GM12891 (cell line): ENCODE results near the gene TCF25.

ENCODE experiments used
- POLR2A ChIP-seq: IDR thresholded peaks from 2 replicates; pipeline ENCODE4 v1.6.1; 2011; ENCODE audit warnings: low read depth, low read length, control low read depth
- POLR2AphosphoS5 ChIP-seq: IDR thresholded peaks from 2 replicates; pipeline ENCODE4 v1.6.1; 2011; ENCODE audit warnings: low read depth, low read length, control low read depth
- TAF1 ChIP-seq: IDR thresholded peaks from 2 replicates; pipeline ENCODE4 v1.6.1; 2011; ENCODE audit warnings: low read depth, low read length, control low read depth

GRCh38 chr16:89895482-89896250 is 22.3 kb downstream of the TCF25 start:
- TF ChIP-seq TAF1: no peak
- no peak for TF ChIP-seq POLR2A
- no peak; the same call in 1 of the 2 replicates for TF ChIP-seq POLR2AphosphoS5
